ENCODE data around the gene PHIP.

DNA sequence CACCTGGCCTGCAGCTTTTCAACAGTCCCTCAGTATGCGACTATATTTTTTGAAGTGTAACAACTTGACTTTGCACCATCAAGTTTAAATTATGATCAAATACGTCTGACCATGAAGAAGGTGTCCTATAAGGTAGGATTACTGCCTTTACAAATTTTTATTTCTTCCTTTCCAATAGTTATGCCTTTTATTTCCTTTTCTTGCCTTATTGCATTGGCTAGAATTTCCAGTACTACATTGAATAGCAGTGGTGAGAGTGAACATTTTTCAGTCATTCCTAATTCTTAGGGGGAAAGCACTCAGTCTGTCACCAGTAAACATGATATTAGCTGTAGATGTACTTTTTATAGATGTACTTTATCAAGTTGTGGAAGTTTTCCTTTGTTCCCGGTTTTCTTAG lies 129.3 kb downstream of the PHIP start:
- no peak for TF ChIP-seq ZNF596 (tag by site-specific recombination; IDR thresholded peaks at IDR 0.05)
- TF ChIP-seq, protein P1, sequence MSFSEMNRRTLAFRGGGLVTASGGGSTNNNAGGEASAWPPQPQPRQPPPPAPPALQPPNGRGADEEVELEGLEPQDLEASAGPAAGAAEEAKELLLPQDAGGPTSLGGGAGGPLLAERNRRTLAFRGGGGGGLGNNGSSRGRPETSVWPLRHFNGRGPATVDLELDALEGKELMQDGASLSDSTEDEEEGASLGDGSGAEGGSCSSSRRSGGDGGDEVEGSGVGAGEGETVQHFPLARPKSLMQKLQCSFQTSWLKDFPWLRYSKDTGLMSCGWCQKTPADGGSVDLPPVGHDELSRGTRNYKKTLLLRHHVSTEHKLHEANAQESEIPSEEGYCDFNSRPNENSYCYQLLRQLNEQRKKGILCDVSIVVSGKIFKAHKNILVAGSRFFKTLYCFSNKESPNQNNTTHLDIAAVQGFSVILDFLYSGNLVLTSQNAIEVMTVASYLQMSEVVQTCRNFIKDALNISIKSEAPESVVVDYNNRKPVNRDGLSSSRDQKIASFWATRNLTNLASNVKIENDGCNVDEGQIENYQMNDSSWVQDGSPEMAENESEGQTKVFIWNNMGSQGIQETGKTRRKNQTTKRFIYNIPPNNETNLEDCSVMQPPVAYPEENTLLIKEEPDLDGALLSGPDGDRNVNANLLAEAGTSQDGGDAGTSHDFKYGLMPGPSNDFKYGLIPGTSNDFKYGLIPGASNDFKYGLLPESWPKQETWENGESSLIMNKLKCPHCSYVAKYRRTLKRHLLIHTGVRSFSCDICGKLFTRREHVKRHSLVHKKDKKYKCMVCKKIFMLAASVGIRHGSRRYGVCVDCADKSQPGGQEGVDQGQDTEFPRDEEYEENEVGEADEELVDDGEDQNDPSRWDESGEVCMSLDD (tag by site-specific recombination; IDR thresholded peaks at IDR 0.05): no peak
- TF ChIP-seq ZNF785 (tag by site-specific recombination; IDR thresholded peaks at IDR 0.05): no peak
- no peak for TF ChIP-seq ZNF626 (tag by site-specific recombination; IDR thresholded peaks at IDR 0.05)
- TF ChIP-seq, protein P2, sequence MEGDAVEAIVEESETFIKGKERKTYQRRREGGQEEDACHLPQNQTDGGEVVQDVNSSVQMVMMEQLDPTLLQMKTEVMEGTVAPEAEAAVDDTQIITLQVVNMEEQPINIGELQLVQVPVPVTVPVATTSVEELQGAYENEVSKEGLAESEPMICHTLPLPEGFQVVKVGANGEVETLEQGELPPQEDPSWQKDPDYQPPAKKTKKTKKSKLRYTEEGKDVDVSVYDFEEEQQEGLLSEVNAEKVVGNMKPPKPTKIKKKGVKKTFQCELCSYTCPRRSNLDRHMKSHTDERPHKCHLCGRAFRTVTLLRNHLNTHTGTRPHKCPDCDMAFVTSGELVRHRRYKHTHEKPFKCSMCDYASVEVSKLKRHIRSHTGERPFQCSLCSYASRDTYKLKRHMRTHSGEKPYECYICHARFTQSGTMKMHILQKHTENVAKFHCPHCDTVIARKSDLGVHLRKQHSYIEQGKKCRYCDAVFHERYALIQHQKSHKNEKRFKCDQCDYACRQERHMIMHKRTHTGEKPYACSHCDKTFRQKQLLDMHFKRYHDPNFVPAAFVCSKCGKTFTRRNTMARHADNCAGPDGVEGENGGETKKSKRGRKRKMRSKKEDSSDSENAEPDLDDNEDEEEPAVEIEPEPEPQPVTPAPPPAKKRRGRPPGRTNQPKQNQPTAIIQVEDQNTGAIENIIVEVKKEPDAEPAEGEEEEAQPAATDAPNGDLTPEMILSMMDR (tag by site-specific recombination; IDR thresholded peaks at IDR 0.05): no peak
- no peak for TF ChIP-seq SP2 (tag by site-specific recombination; IDR thresholded peaks at IDR 0.05)
- no peak for TF ChIP-seq ZEB2 (tag by site-specific recombination; IDR thresholded peaks at IDR 0.05)
- TF ChIP-seq ZNF776 (tag by site-specific recombination; IDR thresholded peaks at IDR 0.05; ENCODE audit: borderline replicate concordance): no peak
- TF ChIP-seq, protein P3, sequence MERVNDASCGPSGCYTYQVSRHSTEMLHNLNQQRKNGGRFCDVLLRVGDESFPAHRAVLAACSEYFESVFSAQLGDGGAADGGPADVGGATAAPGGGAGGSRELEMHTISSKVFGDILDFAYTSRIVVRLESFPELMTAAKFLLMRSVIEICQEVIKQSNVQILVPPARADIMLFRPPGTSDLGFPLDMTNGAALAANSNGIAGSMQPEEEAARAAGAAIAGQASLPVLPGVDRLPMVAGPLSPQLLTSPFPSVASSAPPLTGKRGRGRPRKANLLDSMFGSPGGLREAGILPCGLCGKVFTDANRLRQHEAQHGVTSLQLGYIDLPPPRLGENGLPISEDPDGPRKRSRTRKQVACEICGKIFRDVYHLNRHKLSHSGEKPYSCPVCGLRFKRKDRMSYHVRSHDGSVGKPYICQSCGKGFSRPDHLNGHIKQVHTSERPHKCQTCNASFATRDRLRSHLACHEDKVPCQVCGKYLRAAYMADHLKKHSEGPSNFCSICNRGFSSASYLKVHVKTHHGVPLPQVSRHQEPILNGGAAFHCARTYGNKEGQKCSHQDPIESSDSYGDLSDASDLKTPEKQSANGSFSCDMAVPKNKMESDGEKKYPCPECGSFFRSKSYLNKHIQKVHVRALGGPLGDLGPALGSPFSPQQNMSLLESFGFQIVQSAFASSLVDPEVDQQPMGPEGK (tag by site-specific recombination; IDR thresholded peaks at IDR 0.05): no peak
- no peak for TF ChIP-seq TCF7L2 (IDR thresholded peaks at IDR 0.05; ENCODE audit: borderline replicate concordance, low read depth, low read length)
- TF ChIP-seq ZBTB8A (tag by site-specific recombination; IDR thresholded peaks at IDR 0.05): no peak
- TF ChIP-seq YY1 (tag by site-specific recombination; IDR thresholded peaks at IDR 0.05): no peak
- TF ChIP-seq, protein P4, sequence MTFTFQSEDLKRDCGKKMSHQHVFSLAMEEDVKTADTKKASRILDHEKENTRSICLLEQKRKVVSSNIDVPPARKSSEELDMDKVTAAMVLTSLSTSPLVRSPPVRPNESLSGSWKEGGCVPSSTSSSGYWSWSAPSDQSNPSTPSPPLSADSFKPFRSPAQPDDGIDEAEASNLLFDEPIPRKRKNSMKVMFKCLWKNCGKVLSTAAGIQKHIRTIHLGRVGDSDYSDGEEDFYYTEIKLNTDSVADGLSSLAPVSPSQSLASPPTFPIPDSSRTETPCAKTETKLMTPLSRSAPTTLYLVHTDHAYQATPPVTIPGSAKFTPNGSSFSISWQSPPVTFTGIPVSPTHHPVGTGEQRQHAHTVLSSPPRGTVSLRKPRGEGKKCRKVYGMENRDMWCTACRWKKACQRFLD (tag by site-specific recombination; IDR thresholded peaks at IDR 0.05): no peak
- TF ChIP-seq, protein P5, sequence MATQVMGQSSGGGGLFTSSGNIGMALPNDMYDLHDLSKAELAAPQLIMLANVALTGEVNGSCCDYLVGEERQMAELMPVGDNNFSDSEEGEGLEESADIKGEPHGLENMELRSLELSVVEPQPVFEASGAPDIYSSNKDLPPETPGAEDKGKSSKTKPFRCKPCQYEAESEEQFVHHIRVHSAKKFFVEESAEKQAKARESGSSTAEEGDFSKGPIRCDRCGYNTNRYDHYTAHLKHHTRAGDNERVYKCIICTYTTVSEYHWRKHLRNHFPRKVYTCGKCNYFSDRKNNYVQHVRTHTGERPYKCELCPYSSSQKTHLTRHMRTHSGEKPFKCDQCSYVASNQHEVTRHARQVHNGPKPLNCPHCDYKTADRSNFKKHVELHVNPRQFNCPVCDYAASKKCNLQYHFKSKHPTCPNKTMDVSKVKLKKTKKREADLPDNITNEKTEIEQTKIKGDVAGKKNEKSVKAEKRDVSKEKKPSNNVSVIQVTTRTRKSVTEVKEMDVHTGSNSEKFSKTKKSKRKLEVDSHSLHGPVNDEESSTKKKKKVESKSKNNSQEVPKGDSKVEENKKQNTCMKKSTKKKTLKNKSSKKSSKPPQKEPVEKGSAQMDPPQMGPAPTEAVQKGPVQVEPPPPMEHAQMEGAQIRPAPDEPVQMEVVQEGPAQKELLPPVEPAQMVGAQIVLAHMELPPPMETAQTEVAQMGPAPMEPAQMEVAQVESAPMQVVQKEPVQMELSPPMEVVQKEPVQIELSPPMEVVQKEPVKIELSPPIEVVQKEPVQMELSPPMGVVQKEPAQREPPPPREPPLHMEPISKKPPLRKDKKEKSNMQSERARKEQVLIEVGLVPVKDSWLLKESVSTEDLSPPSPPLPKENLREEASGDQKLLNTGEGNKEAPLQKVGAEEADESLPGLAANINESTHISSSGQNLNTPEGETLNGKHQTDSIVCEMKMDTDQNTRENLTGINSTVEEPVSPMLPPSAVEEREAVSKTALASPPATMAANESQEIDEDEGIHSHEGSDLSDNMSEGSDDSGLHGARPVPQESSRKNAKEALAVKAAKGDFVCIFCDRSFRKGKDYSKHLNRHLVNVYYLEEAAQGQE (tag by site-specific recombination; IDR thresholded peaks at IDR 0.05): no peak

All from HEK293 (cell line).